NB4 (cell line): Measurements from ENCODE around the gene PIGM.

Experiments
- DNase-seq: peaks from one replicate; pipeline ENCODE4 v3.0.0; 2010; ENCODE audit warnings: low read depth
- H3K4me3 ChIP-seq: one replicate; pipeline ENCODE4 v1.5.1; 2011; ENCODE audit warnings: mild to moderate bottlenecking, low read depth, low read length, moderate library complexity
- MYC ChIP-seq: IDR thresholded peaks from 2 replicates; pipeline ENCODE4 v1.6.1; 2011; ENCODE audit warnings: low read depth, low read length
- POLR2A ChIP-seq: IDR thresholded peaks from 2 replicates; pipeline ENCODE4 v1.6.1; 2011; ENCODE audit warnings: mild to moderate bottlenecking; ENCODE audit not compliant: insufficient read length; ENCODE audit errors: extremely low read depth
- TF ChIP-seq, protein P1 (sequence below): IDR thresholded peaks from one replicate; pipeline ENCODE4 v1.5.1; 2012; ENCODE audit warnings: low read depth, low read length
- TF ChIP-seq, protein P2 (sequence below): IDR thresholded peaks from 2 replicates; pipeline ENCODE4 v1.6.1; 2011; ENCODE audit warnings: low read depth, low read length

PIGM gene

GRCh38 chr1:159987186-159987585 lies 44.6 kb downstream of the PIGM start:
- TF ChIP-seq, protein P1, sequence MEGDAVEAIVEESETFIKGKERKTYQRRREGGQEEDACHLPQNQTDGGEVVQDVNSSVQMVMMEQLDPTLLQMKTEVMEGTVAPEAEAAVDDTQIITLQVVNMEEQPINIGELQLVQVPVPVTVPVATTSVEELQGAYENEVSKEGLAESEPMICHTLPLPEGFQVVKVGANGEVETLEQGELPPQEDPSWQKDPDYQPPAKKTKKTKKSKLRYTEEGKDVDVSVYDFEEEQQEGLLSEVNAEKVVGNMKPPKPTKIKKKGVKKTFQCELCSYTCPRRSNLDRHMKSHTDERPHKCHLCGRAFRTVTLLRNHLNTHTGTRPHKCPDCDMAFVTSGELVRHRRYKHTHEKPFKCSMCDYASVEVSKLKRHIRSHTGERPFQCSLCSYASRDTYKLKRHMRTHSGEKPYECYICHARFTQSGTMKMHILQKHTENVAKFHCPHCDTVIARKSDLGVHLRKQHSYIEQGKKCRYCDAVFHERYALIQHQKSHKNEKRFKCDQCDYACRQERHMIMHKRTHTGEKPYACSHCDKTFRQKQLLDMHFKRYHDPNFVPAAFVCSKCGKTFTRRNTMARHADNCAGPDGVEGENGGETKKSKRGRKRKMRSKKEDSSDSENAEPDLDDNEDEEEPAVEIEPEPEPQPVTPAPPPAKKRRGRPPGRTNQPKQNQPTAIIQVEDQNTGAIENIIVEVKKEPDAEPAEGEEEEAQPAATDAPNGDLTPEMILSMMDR: no peak
- no peak for TF ChIP-seq MYC
- TF ChIP-seq POLR2A: no peak
- TF ChIP-seq, protein P2, sequence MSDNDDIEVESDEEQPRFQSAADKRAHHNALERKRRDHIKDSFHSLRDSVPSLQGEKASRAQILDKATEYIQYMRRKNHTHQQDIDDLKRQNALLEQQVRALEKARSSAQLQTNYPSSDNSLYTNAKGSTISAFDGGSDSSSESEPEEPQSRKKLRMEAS: no peak

GRCh38 chr1:159986531-159986930 lies 45.3 kb downstream of the PIGM start:
- no peak for TF ChIP-seq MYC
- no peak for DNase-seq
- no peak overlapping the region for H3K4me3 ChIP-seq

More at GRCh38 chr1:159987186-159987585, 44.6 kb downstream of the PIGM start:
- no peak for DNase-seq
- H3K4me3 ChIP-seq: no peak overlapping the region

- no peak for DNase-seq
- TF ChIP-seq, protein P1: no peak
- TF ChIP-seq, protein P2: no peak
- no peak for TF ChIP-seq MYC
- no peak for TF ChIP-seq POLR2A
- H3K4me3 ChIP-seq: no peak overlapping the region
Observed at GRCh38 chr1:159986093-159986492, 45.7 kb downstream of the PIGM start.

DNA sequence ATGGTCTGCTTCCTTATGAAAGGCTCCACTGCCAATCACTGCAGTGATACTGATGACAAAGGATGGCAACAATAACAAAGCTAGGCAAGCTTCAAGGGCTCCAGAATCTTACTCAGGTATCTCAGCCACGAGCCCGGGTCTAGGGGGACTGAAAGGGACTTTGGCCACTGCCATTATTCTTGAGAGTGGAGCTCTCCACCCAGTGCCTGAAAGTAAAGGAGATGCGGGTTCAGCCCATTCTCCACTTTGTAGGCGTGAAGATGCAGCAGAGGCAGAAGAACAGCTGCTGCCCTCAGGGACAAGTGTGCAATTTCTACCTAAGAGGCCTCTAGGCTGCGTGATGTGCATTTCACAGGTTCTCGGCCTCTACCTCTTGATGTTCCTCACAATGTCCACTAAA lies 46.3 kb downstream of the PIGM start:
- DNase-seq: no peak
- no peak overlapping the region for H3K4me3 ChIP-seq
- TF ChIP-seq, protein P1: no peak

DNA sequence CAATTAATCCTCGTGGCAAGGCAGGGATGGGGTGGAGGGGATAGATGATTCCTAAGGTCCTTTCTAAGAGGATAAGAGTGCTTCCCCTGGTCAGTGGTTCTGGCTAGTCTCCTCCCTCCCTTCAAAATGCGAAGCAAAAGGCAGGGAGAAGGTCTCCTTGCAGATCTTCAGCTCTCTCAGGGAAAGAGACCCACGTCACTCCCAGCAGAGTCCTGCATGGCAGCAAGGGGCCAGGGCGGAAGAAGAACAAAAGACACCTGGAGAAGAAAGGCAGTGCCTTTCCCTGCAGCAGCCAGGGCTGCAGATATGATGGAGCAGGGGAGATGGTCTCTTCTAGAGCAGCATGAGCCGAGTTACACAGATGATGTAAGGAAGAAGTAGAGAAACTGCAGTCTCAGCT lies 48.1 kb downstream of the PIGM start:
- DNase-seq: no peak
- TF ChIP-seq MYC (no peak), POLR2A (no peak)
- TF ChIP-seq, protein P2: no peak
- TF ChIP-seq, protein P1: no peak
- H3K4me3 ChIP-seq: no peak overlapping the region

DNA sequence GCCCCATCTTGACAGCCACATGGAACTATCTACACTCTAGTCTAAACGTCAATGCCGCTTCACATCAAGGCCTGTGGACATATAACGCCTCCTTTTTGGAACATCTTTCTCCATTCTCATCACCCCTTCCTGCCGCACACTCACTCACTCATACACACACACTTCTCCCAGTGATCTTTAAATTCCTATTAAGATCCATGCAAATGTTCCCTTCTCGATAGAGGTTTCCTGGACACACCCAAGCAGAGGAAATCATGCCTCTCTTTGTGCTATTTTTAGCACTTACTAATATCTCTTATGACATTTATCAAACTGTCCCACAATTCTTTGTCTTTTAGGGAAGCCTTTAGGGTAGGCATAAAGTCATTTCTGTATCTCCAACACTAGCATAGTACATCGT lies 49.5 kb downstream of the PIGM start:
- DNase-seq: no peak
- no peak overlapping the region for H3K4me3 ChIP-seq
- TF ChIP-seq MYC (no peak), POLR2A (no peak)
- TF ChIP-seq, protein P2: no peak
- TF ChIP-seq, protein P1: no peak
